Stimulated activated memory B cell treated with anti-CD40 and anti-IgM and Interleukin-4, amounts not matched to agents 10 μg/mL and 1 μg/mL and 100 μg/mL, for 72 hours (primary cell): Measurements from ENCODE around the gene KRT222.

Source experiments
- ATAC-seq: fragments of 150-1000 bp; cut with Tn5 transposase; 2 replicates; pipeline ENCODE4 v1.10.0; 2021
- H3K27ac Mint-ChIP-seq: one replicate; pipeline ENCODE4 v1.8.0; 2022; ENCODE audit warnings: mild to moderate bottlenecking, mixed read lengths
- H3K27me3 Mint-ChIP-seq: one replicate; pipeline ENCODE4 v1.8.0; 2022; ENCODE audit warnings: mixed read lengths
- H3K36me3 Mint-ChIP-seq: one replicate; pipeline ENCODE4 v1.8.0; 2022; ENCODE audit warnings: mixed read lengths
- H3K4me1 Mint-ChIP-seq: one replicate; pipeline ENCODE4 v1.8.0; 2022; ENCODE audit warnings: mixed read lengths
- H3K4me3 Mint-ChIP-seq: one replicate; pipeline ENCODE4 v1.8.0; 2022; ENCODE audit warnings: mild to moderate bottlenecking, moderate library complexity, mixed read lengths
- H3K9me3 Mint-ChIP-seq: one replicate; pipeline ENCODE4 v1.8.0; 2022; ENCODE audit warnings: mixed read lengths

The KRT222 gene

GRCh38 chr17:40678902-40679522 lies 14.0 kb upstream of the KRT222 start:
- Mint-ChIP-seq H3K9me3 (no peaks in the 10 kb centered on the region), H3K4me3 (no peak overlapping the region), H3K4me1 (no peaks in the 10 kb centered on the region), H3K36me3 (no peaks in the 10 kb centered on the region), H3K27ac (no peak overlapping the region), H3K27me3 (peaks cover 73% of the 10 kb centered on the region)
- ATAC-seq, result no peak

DNA sequence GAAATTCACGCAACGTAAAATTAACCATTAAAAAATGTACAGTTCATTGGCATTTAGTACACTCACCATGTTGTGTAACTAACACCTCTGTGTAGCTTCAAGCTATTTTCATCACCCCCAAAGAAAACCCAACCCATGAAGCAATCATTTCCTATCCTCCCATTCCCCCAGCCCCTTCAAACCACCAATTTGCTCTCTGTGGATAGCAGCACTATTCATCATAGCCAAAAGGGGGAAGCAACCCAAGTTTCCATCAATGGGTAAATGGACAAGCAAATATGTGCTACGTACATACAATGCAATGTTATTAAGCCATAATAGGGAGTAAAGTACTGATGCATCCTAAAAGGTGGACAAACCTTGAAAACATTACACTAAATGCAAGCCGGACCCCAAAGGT lies 10.9 kb upstream of the KRT222 start:
- peaks cover 52% of the 10 kb centered on the region for H3K27me3 Mint-ChIP-seq
- H3K4me3 Mint-ChIP-seq, result no peak overlapping the region
- no peaks in the 10 kb centered on the region for H3K36me3 Mint-ChIP-seq
- H3K27ac Mint-ChIP-seq, result no peak overlapping the region
- no peaks in the 10 kb centered on the region for H3K9me3 Mint-ChIP-seq
- H3K4me1 Mint-ChIP-seq, result no peaks in the 10 kb centered on the region
- no peak for ATAC-seq

DNA sequence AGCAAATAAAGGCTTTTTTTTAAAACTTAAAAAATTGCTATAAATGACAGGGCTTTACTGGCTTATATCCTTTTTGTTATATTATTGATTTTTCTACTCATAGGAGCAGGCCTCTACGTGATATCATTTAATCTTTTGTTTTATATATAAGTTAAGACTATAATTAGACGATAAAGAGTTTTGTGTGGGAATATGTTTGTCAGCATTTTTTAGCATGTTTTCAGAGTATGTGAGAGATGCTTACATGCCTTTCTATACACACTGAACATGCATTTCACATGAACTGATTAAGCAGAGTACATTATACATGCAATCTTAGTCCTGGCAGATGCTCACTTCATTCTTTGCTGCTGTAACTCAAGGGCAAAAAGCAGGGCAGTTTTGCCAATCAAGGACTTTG lies 7.7 kb upstream of the KRT222 start:
- Mint-ChIP-seq H3K4me3 (no peak overlapping the region), H3K9me3 (no peaks in the 10 kb centered on the region), H3K36me3 (no peaks in the 10 kb centered on the region), H3K27ac (no peak overlapping the region), H3K4me1 (no peaks in the 10 kb centered on the region), H3K27me3 (peaks cover 37% of the 10 kb centered on the region)
- no peak for ATAC-seq

- no peak overlapping the region for H3K27ac Mint-ChIP-seq
- H3K27me3 Mint-ChIP-seq, result peaks cover 28% of the 10 kb centered on the region
- ATAC-seq, result no peak
- no peaks in the 10 kb centered on the region for H3K9me3 Mint-ChIP-seq
- H3K36me3 Mint-ChIP-seq, result no peaks in the 10 kb centered on the region
- no peak overlapping the region for H3K4me3 Mint-ChIP-seq
- no peaks in the 10 kb centered on the region for H3K4me1 Mint-ChIP-seq
Observed at GRCh38 chr17:40671282-40671681, 6.3 kb upstream of the KRT222 start.

DNA sequence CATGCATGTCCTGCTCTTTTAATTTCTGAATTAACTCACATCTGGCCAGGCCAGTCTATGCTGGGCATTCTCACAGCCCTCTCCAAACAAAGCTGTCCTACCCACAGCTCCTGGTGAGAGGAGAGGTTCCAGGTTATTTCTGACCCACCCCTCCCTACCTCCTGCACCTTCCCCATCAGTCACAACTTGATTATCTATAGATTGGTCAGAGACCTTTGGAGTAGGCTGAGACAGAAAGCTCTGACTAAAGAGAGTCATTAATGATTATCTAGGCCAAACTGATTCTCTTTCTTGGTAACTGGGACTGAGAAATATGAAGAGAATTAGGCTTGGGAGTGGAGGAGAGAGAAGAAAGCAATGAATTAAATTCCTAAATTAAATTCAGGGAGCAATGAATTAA lies 1.4 kb upstream of the KRT222 start:
- H3K27ac Mint-ChIP-seq, result no peak overlapping the region
- H3K9me3 Mint-ChIP-seq, result no peaks in the 10 kb centered on the region
- peaks cover 4% of the 10 kb centered on the region for H3K4me1 Mint-ChIP-seq
- no peak for ATAC-seq
- H3K27me3 Mint-ChIP-seq, result peaks cover 24% of the 10 kb centered on the region
- H3K36me3 Mint-ChIP-seq, result no peaks in the 10 kb centered on the region
- no peak overlapping the region for H3K4me3 Mint-ChIP-seq

DNA sequence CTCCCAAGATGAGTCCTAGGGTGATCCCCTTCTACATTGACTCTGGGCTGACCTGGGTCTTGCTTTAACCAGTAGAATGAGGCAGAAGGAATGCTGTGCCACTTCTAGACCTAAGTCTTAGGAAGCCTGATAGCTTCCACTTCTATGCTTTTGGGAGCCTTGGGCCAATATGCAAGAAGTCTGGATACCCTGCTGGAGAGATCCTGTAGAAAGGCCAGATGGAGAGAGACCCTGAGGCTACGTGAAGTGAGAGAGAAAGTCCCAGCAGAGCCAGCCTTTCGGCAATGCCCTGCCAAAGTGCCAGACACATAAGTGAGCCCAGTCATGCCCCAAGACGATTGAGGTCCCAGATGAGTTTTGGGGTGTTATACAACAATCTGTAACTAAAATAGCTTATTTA lies 1.7 kb downstream of the KRT222 start:
- ATAC-seq, result no peak

GRCh38 chr17:40659911-40660310 lies 5.1 kb downstream of the KRT222 start:
- no peaks in the 10 kb centered on the region for H3K9me3 Mint-ChIP-seq
- H3K36me3 Mint-ChIP-seq, result no peaks in the 10 kb centered on the region
- H3K27ac Mint-ChIP-seq, result no peak overlapping the region
- no peak overlapping the region for H3K4me3 Mint-ChIP-seq
- ATAC-seq, result no peak
- H3K4me1 Mint-ChIP-seq, result peaks cover 1% of the 10 kb centered on the region
- H3K27me3 Mint-ChIP-seq, result peaks cover 21% of the 10 kb centered on the region

More for the DNA sequence above, 1.7 kb downstream of the KRT222 start:
- Mint-ChIP-seq H3K9me3 (no peaks in the 10 kb centered on the region), H3K36me3 (no peaks in the 10 kb centered on the region), H3K4me3 (no peak overlapping the region), H3K27ac (no peak overlapping the region), H3K4me1 (peaks cover 4% of the 10 kb centered on the region), H3K27me3 (peaks cover 37% of the 10 kb centered on the region)

- Mint-ChIP-seq H3K9me3 (no peaks in the 10 kb centered on the region), H3K4me3 (no peak overlapping the region), H3K27me3 (peaks cover 17% of the 10 kb centered on the region), H3K27ac (no peak overlapping the region), H3K36me3 (no peaks in the 10 kb centered on the region), H3K4me1 (no peaks in the 10 kb centered on the region)
- ATAC-seq, result no peak
Observed at GRCh38 chr17:40658396-40658795, 6.6 kb downstream of the KRT222 start.

DNA sequence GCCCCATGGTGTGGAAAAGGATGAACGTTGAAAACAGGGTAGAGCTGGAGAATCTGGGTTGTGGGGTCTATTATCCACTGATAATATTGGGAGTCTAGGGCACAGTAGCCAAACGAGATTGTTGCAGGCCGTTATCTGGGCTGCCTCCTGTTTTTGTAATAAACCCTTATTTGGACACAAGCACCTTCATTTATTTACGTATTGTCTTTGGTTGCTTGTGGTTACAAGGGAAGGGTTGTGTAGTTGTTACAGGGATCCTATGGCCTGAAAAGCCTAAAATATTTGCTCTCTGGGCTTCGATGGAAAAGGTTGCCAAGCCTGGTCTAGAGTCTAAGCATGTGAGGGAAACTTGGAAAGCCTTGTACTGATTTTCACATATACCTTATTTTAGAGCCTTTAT lies 13.0 kb downstream of the KRT222 start:
- ATAC-seq, result no peak
- Mint-ChIP-seq H3K27ac (no peak overlapping the region), H3K36me3 (no peaks in the 10 kb centered on the region), H3K9me3 (no peaks in the 10 kb centered on the region), H3K4me1 (peaks cover 9% of the 10 kb centered on the region), H3K4me3 (no peak overlapping the region), H3K27me3 (no peaks in the 10 kb centered on the region)

DNA sequence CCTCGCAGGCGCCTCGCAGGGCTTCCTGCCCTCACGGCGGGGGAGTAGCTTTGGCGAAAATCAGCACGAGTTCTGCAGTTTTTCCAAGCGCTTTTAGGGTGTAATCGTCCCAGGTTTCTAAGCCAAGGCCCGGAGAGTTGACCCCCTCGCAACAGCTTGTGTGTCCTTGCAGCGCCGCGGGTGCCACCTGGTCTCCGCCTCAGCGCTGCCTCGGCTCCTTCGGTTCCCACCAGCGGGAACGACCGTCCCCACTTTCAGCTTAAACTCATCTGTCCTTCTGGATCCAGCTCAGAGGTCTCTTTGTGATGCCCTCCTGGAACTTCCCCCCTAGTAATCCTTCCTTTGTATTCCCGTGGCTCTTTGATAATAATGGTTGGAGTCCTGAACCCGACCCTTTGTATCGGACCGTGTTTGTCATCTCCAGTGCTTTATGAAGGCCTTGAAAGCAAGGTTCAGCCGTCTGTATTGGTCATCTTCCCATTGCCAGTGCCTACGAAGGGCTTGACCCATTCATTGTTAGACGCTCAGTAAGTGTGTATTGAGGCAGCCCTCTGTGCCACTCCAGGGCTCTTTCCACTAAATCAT lies 16.5 kb downstream of the KRT222 start:
- H3K4me1 Mint-ChIP-seq, result peaks cover 28% of the 10 kb centered on the region
- peak; percentile 46 for ATAC-seq

DNA sequence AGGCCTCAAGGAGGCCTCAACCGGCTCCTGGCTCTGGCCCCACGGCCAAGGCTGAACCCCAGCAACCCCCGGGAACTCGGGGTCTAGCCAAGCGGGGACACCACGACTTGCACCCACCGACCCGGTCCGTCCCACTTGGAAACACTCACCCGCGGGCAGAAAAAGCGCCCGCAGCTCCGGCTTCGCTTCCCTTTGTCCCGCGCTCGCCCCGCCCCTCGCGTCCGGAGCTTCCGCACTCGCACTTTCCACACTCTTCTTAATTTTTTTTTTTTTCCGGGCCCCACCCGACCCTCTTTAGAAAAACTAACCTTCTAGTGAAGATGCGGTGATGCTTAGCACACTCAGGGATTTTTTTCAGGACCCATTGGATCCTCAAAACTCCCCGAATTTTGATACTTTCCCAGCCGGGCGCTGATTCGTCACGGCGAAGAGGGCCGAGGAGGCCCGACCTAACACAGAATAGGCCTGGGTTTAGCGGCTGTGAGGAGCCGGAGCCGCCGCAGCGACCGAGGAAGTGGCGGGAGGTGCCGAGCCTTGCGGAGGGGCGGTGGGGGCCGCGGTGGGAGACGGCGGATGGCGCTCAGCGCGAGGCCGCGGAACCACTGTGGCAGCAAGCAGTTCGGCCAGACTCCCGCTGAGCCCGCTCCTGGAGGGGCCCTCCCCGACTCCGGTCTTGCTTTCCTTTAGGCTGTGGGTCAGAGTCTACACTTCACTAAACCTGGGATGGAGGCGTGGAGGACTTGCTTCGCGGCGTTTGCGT lies 17.2 kb downstream of the KRT222 start, which contains the start of gene SMARCE1:
Gene SMARCE1, minus strand, starts transcription at position 195 of the 760 bp plus-strand sequence. CDS start 2,016 bp downstream, outside the sequence.
- no peaks in the 10 kb centered on the region for H3K9me3 Mint-ChIP-seq
- no peaks in the 10 kb centered on the region for H3K27me3 Mint-ChIP-seq
- H3K4me3 Mint-ChIP-seq, result peak within 1 kb of the TSS; percentile 95
- peak within 1 kb of the TSS; percentile 100 for H3K27ac Mint-ChIP-seq
- peaks cover 31% of the 10 kb centered on the region for H3K4me1 Mint-ChIP-seq
- H3K36me3 Mint-ChIP-seq, result peaks cover 18% of the 10 kb centered on the region
- peak; percentile 91 for ATAC-seq

More for the DNA sequence above, 16.5 kb downstream of the KRT222 start:
- Mint-ChIP-seq H3K36me3 (peaks cover 13% of the 10 kb centered on the region), H3K9me3 (no peaks in the 10 kb centered on the region), H3K27ac (peak overlapping the region; percentile 100), H3K4me3 (peak overlapping the region; percentile 95), H3K27me3 (no peaks in the 10 kb centered on the region)

GRCh38 chr17:40646791-40647623 lies 18.0 kb downstream of the KRT222 start:
- Mint-ChIP-seq H3K27me3 (no peaks in the 10 kb centered on the region), H3K4me1 (peaks cover 31% of the 10 kb centered on the region), H3K4me3 (peak overlapping the region; percentile 95), H3K36me3 (peaks cover 25% of the 10 kb centered on the region), H3K27ac (peak overlapping the region; percentile 100), H3K9me3 (no peaks in the 10 kb centered on the region)
- ATAC-seq, result peak; percentile 65

GRCh38 chr17:40645943-40646342 lies 19.0 kb downstream of the KRT222 start:
- Mint-ChIP-seq H3K4me3 (no peak overlapping the region), H3K27me3 (no peaks in the 10 kb centered on the region), H3K4me1 (peaks cover 34% of the 10 kb centered on the region)

DNA sequence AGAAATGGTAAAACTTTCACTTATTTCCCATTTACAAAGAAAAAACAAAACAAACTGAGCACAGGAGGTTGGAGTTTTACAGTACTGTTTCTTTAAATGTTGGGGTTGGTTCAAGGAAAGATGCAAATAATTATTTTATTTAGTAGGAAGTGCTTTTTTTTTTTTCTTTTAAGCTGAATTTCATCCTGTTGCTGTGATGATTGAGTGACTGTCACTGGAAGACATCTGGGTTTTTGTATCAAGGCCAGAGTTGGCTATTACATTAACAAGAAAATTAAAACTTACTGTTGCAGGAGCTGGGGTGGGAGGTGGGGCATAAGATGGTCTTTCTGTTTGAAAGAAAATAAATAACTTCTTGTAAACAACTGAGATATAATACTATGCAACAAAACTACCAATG lies 19.7 kb downstream of the KRT222 start:
- peaks cover 35% of the 10 kb centered on the region for H3K36me3 Mint-ChIP-seq
- peak overlapping the region; percentile 14 for H3K4me3 Mint-ChIP-seq
- peaks cover 39% of the 10 kb centered on the region for H3K4me1 Mint-ChIP-seq
- no peaks in the 10 kb centered on the region for H3K9me3 Mint-ChIP-seq
- H3K27me3 Mint-ChIP-seq, result no peaks in the 10 kb centered on the region
- H3K27ac Mint-ChIP-seq, result peak overlapping the region; percentile 17
- no peak for ATAC-seq

More at GRCh38 chr17:40645943-40646342, 19.0 kb downstream of the KRT222 start:
- ATAC-seq, result no peak
- peaks cover 29% of the 10 kb centered on the region for H3K36me3 Mint-ChIP-seq
- no peak overlapping the region for H3K27ac Mint-ChIP-seq
- H3K9me3 Mint-ChIP-seq, result no peaks in the 10 kb centered on the region

- Mint-ChIP-seq H3K4me3 (no peak overlapping the region), H3K27ac (no peak overlapping the region), H3K27me3 (no peaks in the 10 kb centered on the region), H3K4me1 (peaks cover 17% of the 10 kb centered on the region), H3K9me3 (no peaks in the 10 kb centered on the region), H3K36me3 (peaks cover 63% of the 10 kb centered on the region)
- ATAC-seq, result no peak
Observed at GRCh38 chr17:40637931-40638330, 27.0 kb downstream of the KRT222 start.
